ENCODE data around the gene ZCCHC10.

DNA sequence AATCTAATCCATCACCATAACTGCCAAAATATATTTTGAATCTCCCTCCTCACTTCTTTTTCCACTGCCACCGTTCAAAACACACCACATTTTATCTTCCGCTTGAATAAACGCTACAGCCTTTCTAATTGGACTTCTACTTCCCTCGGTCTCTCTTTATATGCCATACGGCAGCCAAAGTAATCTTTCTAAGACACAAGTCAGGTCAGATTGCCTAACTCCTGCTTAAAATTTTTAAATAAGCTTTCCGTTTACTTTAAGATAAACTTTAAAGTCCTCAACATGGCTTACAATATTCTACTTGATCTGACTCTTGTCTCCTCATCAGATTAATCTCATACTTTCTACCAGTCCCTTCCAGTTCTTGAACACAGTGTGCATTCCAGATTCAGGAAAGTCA lies 72.6 kb downstream of the ZCCHC10 start:
- TF ChIP-seq SIN3A (IDR thresholded peaks at IDR 0.05; ENCODE audit: borderline replicate concordance in 2 of 2, control insufficient read depth in 1 of 2, low read depth in 2 of 2, low read length in 2 of 2) = no peak
- no peak for TF ChIP-seq SREBF2 (CRISPR knock-in tag; IDR thresholded peaks at IDR 0.05)
- TF ChIP-seq, protein P1, sequence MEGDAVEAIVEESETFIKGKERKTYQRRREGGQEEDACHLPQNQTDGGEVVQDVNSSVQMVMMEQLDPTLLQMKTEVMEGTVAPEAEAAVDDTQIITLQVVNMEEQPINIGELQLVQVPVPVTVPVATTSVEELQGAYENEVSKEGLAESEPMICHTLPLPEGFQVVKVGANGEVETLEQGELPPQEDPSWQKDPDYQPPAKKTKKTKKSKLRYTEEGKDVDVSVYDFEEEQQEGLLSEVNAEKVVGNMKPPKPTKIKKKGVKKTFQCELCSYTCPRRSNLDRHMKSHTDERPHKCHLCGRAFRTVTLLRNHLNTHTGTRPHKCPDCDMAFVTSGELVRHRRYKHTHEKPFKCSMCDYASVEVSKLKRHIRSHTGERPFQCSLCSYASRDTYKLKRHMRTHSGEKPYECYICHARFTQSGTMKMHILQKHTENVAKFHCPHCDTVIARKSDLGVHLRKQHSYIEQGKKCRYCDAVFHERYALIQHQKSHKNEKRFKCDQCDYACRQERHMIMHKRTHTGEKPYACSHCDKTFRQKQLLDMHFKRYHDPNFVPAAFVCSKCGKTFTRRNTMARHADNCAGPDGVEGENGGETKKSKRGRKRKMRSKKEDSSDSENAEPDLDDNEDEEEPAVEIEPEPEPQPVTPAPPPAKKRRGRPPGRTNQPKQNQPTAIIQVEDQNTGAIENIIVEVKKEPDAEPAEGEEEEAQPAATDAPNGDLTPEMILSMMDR (IDR thresholded peaks at IDR 0.05 in 2 of 3, conservative IDR thresholded peaks at IDR 0.05 in 1 of 3; ENCODE audit: insufficient read depth in 2 of 3, low read depth in 1 of 3, low read length in 3 of 3) = no peak
- no peak for TF ChIP-seq NFIX (CRISPR knock-in tag; IDR thresholded peaks at IDR 0.05; ENCODE audit: low read depth)
